Measurements from ENCODE around the gene COL3A1. TPM values are rescaled to one million over a fixed set of nuclear protein-coding genes. Genes with fewer than 3 reads are reported as not detected.
A peak's percentile ranks its signal among the peaks of the same experiment; 100 is the strongest.

COL3A1 gene
- polyA plus RNA-seq, 1 experiment = 1,396 TPM

GRCh38 chr2:189002079-189002478 is 27.9 kb downstream of the COL3A1 start:
- Histone ChIP-seq H3K4me3 (ENCODE audit: low read depth, low read length) (no peak overlapping the region), H3K27ac (ENCODE audit: low read depth, low read length) (no peak overlapping the region), H3K9me3 (ENCODE audit: control insufficient read depth, insufficient read depth, low read length) (no peaks in the 10 kb centered on the region), H3K27me3 (ENCODE audit: control insufficient read depth, insufficient read depth, low read length) (no peaks in the 10 kb centered on the region)
- TF ChIP-seq CTCF (IDR thresholded peaks at IDR 0.05; ENCODE audit: low read depth, low read length) = no peak
- CTCF ChIA-PET = no interaction called here
- POLR2A ChIA-PET = no interaction called here
- no peak for DNase-seq (ENCODE audit: low read depth, low spot score)

- peak overlapping the region; percentile 33 for H3K27ac ChIP-seq (ENCODE audit: low read depth, low read length)
Observed at GRCh38 chr2:189008555-189009262, 34.5 kb downstream of the COL3A1 start.

GRCh38 chr2:189010536-189010935 is 36.4 kb downstream of the COL3A1 start:
- Histone ChIP-seq H3K9me3 (ENCODE audit: control insufficient read depth, insufficient read depth, low read length) (no peaks in the 10 kb centered on the region), H3K4me3 (ENCODE audit: low read depth, low read length) (no peak overlapping the region), H3K27ac (ENCODE audit: low read depth, low read length) (no peak overlapping the region), H3K27me3 (ENCODE audit: control insufficient read depth, insufficient read depth, low read length) (no peaks in the 10 kb centered on the region)
- DNase-seq (ENCODE audit: low read depth, low spot score) = no peak
- ChIA-PET CTCF (no interaction called here), POLR2A (no interaction called here)
- TF ChIP-seq CTCF (IDR thresholded peaks at IDR 0.05; ENCODE audit: low read depth, low read length) = no peak

More at GRCh38 chr2:189008555-189009262, 34.5 kb downstream of the COL3A1 start:
- ChIA-PET CTCF (no interaction called here), POLR2A (no interaction called here)
- H3K4me3 ChIP-seq (ENCODE audit: low read depth, low read length) = no peak overlapping the region
- no peaks in the 10 kb centered on the region for H3K9me3 ChIP-seq (ENCODE audit: control insufficient read depth, insufficient read depth, low read length)
- DNase-seq (ENCODE audit: low read depth, low spot score) = no peak
- TF ChIP-seq CTCF (IDR thresholded peaks at IDR 0.05; ENCODE audit: low read depth, low read length) = no peak
- H3K27me3 ChIP-seq (ENCODE audit: control insufficient read depth, insufficient read depth, low read length) = no peaks in the 10 kb centered on the region

- CTCF ChIA-PET = no interaction called here
- no peak for DNase-seq (ENCODE audit: low read depth, low spot score)
Observed at GRCh38 chr2:189012351-189012750, 38.2 kb downstream of the COL3A1 start.

More at GRCh38 chr2:189012351-189012750, 38.2 kb downstream of the COL3A1 start:
- Histone ChIP-seq H3K9me3 (ENCODE audit: control insufficient read depth, insufficient read depth, low read length) (no peaks in the 10 kb centered on the region), H3K27ac (ENCODE audit: low read depth, low read length) (no peak overlapping the region), H3K27me3 (ENCODE audit: control insufficient read depth, insufficient read depth, low read length) (no peaks in the 10 kb centered on the region), H3K4me3 (ENCODE audit: low read depth, low read length) (no peak overlapping the region)
- TF ChIP-seq CTCF (IDR thresholded peaks at IDR 0.05; ENCODE audit: low read depth, low read length) = no peak
- POLR2A ChIA-PET = interaction anchor here (1.6 kb wide), 1 partner anchor 8 kb away, joined by 3 read pairs; no protein-coding TSS in a partner anchor
